Stomach (tissue), 9 donors: ENCODE measurements around the gene MMP13. TPM values are rescaled to one million over a fixed set of nuclear protein-coding genes. Genes with fewer than 3 reads are reported as not detected.

ENCODE experiments used
- DNase-seq, 2 donors: peaks; one replicate each; pipeline versions ENCODE4 v3.0.0 to v3.0.0-alpha.2; 2013 to 2019
- H3K27ac ChIP-seq, 5 donors: fragments of 200-600 bp in 4 of 5; sonication (generic) in 4 of 5; one replicate each; pipeline ENCODE4 v1.5.1; 2013 to 2019; ENCODE audit warnings: mild to moderate bottlenecking in 1 of 5, moderate library complexity in 1 of 5
- H3K27me3 ChIP-seq, 3 donors: fragments of 200-600 bp; sonication (generic); one replicate each; pipeline ENCODE4 v1.5.1; 2017 to 2019; ENCODE audit warnings: mixed run types in 1 of 3
- H3K36me3 ChIP-seq, 4 donors: fragments of 200-600 bp; sonication (generic); 1 replicate in 3 of 4; 2 replicates in 1 of 4; pipeline ENCODE4 v1.5.1; 2016 to 2019
- H3K4me1 ChIP-seq, 4 donors: fragments of 200-600 bp; sonication (generic); one replicate each; pipeline ENCODE4 v1.5.1; 2016 to 2019
- H3K4me3 ChIP-seq, 4 donors: fragments of 200-600 bp; sonication (generic) in 3 of 4; one replicate each; pipeline ENCODE4 v1.5.1; 2016 to 2019; ENCODE audit warnings: mild to moderate bottlenecking in 1 of 4
- H3K9me3 ChIP-seq, 4 donors: fragments of 200-600 bp; sonication (generic); one replicate each; pipeline ENCODE4 v1.5.1; 2016 to 2019
- EP300 ChIP-seq: sonication (generic); formaldehyde crosslinking; IDR thresholded peaks from one replicate; pipeline ENCODE4 v1.6.1; 2017; ENCODE audit warnings: antibody characterized with exemption
- POLR2A ChIP-seq, 4 donors: fragments of 450-650 bp; IDR thresholded peaks; one replicate each; pipeline ENCODE4 v1.6.1; 2016; ENCODE audit warnings: antibody characterized with exemption in 4 of 4, control low read depth in 2 of 4, mild to moderate bottlenecking in 1 of 4, moderate library complexity in 1 of 4
- POLR2AphosphoS5 ChIP-seq, 3 donors: sonication (generic); formaldehyde crosslinking; IDR thresholded peaks; one replicate each; pipeline ENCODE4 v1.6.1; 2016; ENCODE audit warnings: antibody characterized with exemption in 3 of 3
- WGBS, 5 donors: extraction: QIAGEN DNeasy Blood & Tissue Kit in 3 of 5; methylation state at CpG; one replicate each; pipeline versions ENCODE4 v1.1.5 to v1.1.7; 2013 to 2018; 5-methylcytosine and 5-hydroxymethylcytosine counted together
- intact Hi-C: fragments of 100-400 bp; cut with DNase I; formaldehyde crosslinking; loops from one replicate; pipeline ENCODE4 v1.15.1; 2023; ENCODE audit warnings: low total_unique reads
- polyA plus RNA-seq, 3 donors: library from polyadenylated mRNA; stranded (reverse); fragments of 200-250 nt; gene quantifications; one replicate each; pipeline ENCODE4 v1.2.3, GENCODE V29; 2013
- total RNA-seq, 5 donors: library from RNA; depleted of rRNA; stranded (reverse); fragments of >200 nt; gene quantifications; one replicate each; pipeline versions ENCODE4 v1.1.0 to v1.2.3, GENCODE V29; 2014 to 2016
- TF ChIP-seq, protein P1 (sequence below), 7 experiments: fragments of 450-650 bp in 4 of 7; fragments of 200-600 bp in 3 of 7; sonication (generic) in 3 of 7; IDR thresholded peaks; one replicate each; pipeline ENCODE4 v1.5.1; 2016 to 2019; ENCODE audit warnings: antibody characterized with exemption in 7 of 7, control low read depth in 2 of 7, mild to moderate bottlenecking in 1 of 7
- donor health status: healthy with polysubstance abuse.
- donor health status: Bipolar disorder and iron deficiency.
- donor health status: healthy.

MMP13 gene
- total and polyA plus RNA-seq, 8 donors: 0.25 TPM; not detected in 7

DNA sequence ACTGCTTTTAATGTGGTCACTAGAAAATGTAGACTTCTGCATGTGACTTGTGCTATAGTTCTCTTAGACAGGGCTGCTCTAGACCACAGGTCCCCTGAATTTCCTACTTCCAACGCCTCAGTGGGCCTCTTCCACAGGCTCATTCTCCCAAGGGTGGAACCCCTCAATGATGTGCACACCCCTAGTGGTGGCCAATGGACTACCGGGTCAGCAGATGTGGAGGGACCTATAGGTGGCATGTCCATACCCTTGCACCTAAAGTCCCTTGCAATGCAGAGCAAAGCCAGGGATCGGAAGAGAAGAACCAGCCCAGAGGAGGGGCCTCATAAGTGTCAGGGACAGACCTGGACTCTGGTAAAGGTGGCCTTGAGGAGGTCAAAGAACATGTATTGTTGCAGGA lies 20.0 kb downstream of the MMP13 start:
- no peak for TF ChIP-seq POLR2AphosphoS5 (IDR thresholded peaks at IDR 0.05)
- no peak for TF ChIP-seq EP300
- Histone ChIP-seq H3K27me3 (no peaks in the 10 kb centered on the region), H3K4me3 (no peak overlapping the region), H3K9me3 (no peaks in the 10 kb centered on the region), H3K36me3 (no peaks in the 10 kb centered on the region), H3K4me1 (peaks cover 0 to 5% (median 2%) of the 10 kb centered on the region in 4 donors), H3K27ac (no peak overlapping the region)
- intact Hi-C loops: no loop called here
- WGBS, 5 donors: 84 to 92% (median 89%) methylated on average over 3 of the region's 3 CpGs
- DNase-seq: no peak

DNA sequence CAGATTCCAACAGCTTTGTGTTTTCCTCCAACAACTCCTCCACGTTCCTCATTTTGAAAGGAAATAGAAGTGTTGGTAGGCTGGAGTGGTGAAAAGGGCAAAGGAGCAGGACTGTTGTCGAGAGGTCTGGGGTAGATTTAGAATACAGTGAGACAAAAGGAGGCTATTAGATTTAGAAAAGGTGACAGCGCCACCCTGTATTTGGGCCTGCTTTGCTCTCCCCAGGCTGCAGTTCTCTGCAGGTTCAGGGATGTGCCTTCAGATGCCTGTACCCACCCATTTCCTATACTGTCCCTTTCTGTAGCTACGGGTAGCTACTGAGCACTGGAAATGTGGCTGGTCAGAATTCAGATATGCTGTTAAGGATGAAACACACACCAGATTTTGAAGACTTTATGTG lies 20.8 kb downstream of the MMP13 start:
- WGBS, 5 donors: 75 to 93% (median 78%) methylated on average over 4 of the region's 4 CpGs
- intact Hi-C loops: no loop called here
- no peak for DNase-seq
- TF ChIP-seq POLR2AphosphoS5 (IDR thresholded peaks at IDR 0.05) (no peak), EP300 (no peak), POLR2A (IDR thresholded peaks at IDR 0.05) (no peak)
- TF ChIP-seq, protein P1, sequence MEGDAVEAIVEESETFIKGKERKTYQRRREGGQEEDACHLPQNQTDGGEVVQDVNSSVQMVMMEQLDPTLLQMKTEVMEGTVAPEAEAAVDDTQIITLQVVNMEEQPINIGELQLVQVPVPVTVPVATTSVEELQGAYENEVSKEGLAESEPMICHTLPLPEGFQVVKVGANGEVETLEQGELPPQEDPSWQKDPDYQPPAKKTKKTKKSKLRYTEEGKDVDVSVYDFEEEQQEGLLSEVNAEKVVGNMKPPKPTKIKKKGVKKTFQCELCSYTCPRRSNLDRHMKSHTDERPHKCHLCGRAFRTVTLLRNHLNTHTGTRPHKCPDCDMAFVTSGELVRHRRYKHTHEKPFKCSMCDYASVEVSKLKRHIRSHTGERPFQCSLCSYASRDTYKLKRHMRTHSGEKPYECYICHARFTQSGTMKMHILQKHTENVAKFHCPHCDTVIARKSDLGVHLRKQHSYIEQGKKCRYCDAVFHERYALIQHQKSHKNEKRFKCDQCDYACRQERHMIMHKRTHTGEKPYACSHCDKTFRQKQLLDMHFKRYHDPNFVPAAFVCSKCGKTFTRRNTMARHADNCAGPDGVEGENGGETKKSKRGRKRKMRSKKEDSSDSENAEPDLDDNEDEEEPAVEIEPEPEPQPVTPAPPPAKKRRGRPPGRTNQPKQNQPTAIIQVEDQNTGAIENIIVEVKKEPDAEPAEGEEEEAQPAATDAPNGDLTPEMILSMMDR (IDR thresholded peaks at IDR 0.05): no peak
- H3K4me3 ChIP-seq: no peak overlapping the region
- H3K27ac ChIP-seq: no peak overlapping the region
- no peaks in the 10 kb centered on the region for H3K9me3 ChIP-seq
- no peaks in the 10 kb centered on the region for H3K36me3 ChIP-seq
- peaks cover 0 to 5% (median 2%) of the 10 kb centered on the region in 4 donors for H3K4me1 ChIP-seq
- H3K27me3 ChIP-seq: no peaks in the 10 kb centered on the region

DNA sequence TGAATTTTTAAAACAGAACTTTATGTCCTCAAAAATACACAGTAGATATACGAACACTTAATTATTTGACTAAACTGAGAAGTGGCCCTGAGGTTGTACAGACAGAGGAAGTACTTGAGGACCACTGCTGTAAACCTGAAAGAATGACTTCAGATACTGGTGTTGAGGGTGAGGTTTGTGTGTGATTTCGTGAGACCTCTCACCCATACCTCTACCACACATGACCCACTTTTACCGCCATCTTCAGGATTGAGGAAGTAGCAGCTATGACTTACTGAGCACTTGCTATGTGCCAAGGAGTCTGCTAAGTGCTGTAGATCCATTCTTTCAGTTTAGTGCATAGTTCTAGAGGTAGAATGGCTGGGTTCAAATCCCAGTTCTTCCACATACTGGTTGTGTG lies 21.9 kb downstream of the MMP13 start:
- H3K36me3 ChIP-seq: no peaks in the 10 kb centered on the region
- H3K9me3 ChIP-seq: no peaks in the 10 kb centered on the region
- no peak for DNase-seq
- TF ChIP-seq POLR2AphosphoS5 (IDR thresholded peaks at IDR 0.05) (no peak), EP300 (no peak), POLR2A (IDR thresholded peaks at IDR 0.05) (no peak)
- TF ChIP-seq, protein P1 (IDR thresholded peaks at IDR 0.05): no peak
- H3K4me3 ChIP-seq: no peak overlapping the region
- 82 to 93% (median 86%) methylated on average over 3 of the region's 3 CpGs for WGBS, 5 donors
- H3K4me1 ChIP-seq: peaks cover 0 to 5% (median under 1%) of the 10 kb centered on the region in 4 donors
- H3K27me3 ChIP-seq: no peaks in the 10 kb centered on the region
- intact Hi-C loops: no loop called here
- no peak overlapping the region for H3K27ac ChIP-seq

DNA sequence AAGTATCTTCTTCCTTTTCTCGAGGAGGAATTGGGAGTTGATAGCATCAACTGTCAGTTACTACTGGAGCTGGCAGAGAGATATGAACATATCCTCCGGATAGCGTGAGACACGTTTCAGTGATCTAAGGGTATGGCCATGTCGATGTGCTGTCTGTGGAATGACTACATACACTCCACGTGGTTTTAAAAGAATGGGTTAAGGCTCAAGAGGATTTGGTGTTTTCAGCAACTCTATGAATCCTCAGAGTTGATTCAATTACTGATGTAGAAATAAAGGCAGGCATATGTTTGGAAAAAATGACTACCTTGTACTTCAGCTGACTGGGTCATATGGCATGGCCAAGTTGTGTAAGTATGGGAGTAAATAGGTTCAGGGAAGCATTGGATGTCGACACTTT lies 22.9 kb downstream of the MMP13 start:
- WGBS, 5 donors: 88 to 95% (median 89%) methylated on average over 7 of the region's 7 CpGs
- Histone ChIP-seq H3K27ac (no peak overlapping the region), H3K4me1 (peaks cover 0 to 1% (median 0%) of the 10 kb centered on the region in 4 donors), H3K36me3 (no peaks in the 10 kb centered on the region), H3K27me3 (no peaks in the 10 kb centered on the region), H3K4me3 (no peak overlapping the region), H3K9me3 (no peaks in the 10 kb centered on the region)
- TF ChIP-seq, protein P1 (IDR thresholded peaks at IDR 0.05): no peak
- intact Hi-C loops: no loop called here
- DNase-seq: no peak

DNA sequence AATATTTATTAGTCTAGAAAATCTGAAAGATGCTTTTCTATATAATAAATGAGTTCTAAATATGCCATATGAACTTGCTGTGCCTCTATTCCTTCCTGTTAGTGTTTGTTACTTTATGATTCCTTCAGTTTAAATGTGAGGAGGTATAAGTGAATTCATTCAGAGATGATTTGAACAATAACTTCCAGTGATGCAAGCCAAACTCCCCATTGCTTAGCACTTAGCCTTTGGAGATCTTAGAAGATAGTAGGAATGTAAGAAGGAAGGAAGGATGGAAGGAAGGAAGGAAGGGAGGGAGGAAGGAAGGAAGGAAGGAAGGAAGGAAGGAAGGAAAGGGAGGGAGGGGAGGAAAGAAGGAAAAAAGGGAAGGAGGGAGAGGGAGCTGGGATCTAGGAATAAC lies 25.1 kb downstream of the MMP13 start:
- Histone ChIP-seq H3K9me3 (no peaks in the 10 kb centered on the region), H3K4me3 (no peak overlapping the region), H3K27ac (no peak overlapping the region), H3K4me1 (no peaks in the 10 kb centered on the region), H3K27me3 (no peaks in the 10 kb centered on the region), H3K36me3 (no peaks in the 10 kb centered on the region)
- DNase-seq: no peak
- intact Hi-C loops: no loop called here
- TF ChIP-seq POLR2AphosphoS5 (IDR thresholded peaks at IDR 0.05) (no peak), POLR2A (IDR thresholded peaks at IDR 0.05) (no peak), EP300 (no peak)
- TF ChIP-seq, protein P1 (IDR thresholded peaks at IDR 0.05): no peak
